ENCODE measurements around the gene IPO9. TPM values are rescaled to one million over a fixed set of nuclear protein-coding genes. Genes with fewer than 3 reads are reported as not detected.
"Not testable (repeated sequence)": the region's sequence is repeated elsewhere in the genome, so short reads cannot be mapped to it uniquely, and the experiment has no call there.

Gene IPO9
- total RNA-seq, 2 experiments from 2014 or later, result 63.9 to 65.7 TPM

DNA sequence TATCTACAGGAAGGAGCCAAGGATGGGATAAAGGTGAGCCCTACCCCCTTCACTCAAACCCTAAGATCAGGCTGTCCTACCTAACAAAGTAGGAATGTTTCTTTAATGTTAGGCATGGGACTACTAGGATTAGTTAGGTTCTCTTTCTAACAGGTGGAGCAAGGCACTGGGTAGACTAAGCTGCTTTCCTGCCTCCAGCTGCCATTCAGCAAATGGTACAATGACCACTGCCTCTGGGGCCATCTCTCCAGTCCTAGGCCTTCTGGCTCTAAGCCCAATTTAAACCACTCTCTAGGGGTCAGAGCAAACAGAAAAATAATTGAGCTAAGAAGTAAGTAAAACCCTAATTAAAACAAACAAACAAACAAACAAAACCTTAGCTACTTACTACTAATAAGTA is 15.7 kb upstream of the IPO9 start:
- Mint-ChIP-seq H3K9me3 (no peaks in the 10 kb centered on the region), H3K4me3 (no peak overlapping the region), H3K36me3 (ENCODE audit: low read depth) (no peaks in the 10 kb centered on the region), H3K27me3 (ENCODE audit: low read depth) (no peaks in the 10 kb centered on the region), H3K4me1 (ENCODE audit: low read depth) (no peaks in the 10 kb centered on the region), H3K27ac (no peak overlapping the region)
- intact Hi-C loops (cut with micrococcal nuclease), result no loop called here
- CTCF ChIA-PET, result interaction anchor here (0.5 to 0.7 kb wide), 2 partner anchors 104 to 302 kb away, joined by 3 read pairs; no protein-coding TSS in a partner anchor
- DNase-seq, result no peak

GRCh38 chr1:201816309-201816854 is 12.6 kb upstream of the IPO9 start:
- Mint-ChIP-seq H3K36me3 (ENCODE audit: low read depth) (peaks cover 2% of the 10 kb centered on the region), H3K27me3 (ENCODE audit: low read depth) (no peaks in the 10 kb centered on the region), H3K4me1 (ENCODE audit: low read depth) (no peaks in the 10 kb centered on the region), H3K9me3 (no peaks in the 10 kb centered on the region), H3K4me3 (no peak overlapping the region), H3K27ac (no peak overlapping the region)
- intact Hi-C loops (cut with micrococcal nuclease), result no loop called here
- no peak for DNase-seq
- CTCF ChIA-PET, result no interaction called here

DNA sequence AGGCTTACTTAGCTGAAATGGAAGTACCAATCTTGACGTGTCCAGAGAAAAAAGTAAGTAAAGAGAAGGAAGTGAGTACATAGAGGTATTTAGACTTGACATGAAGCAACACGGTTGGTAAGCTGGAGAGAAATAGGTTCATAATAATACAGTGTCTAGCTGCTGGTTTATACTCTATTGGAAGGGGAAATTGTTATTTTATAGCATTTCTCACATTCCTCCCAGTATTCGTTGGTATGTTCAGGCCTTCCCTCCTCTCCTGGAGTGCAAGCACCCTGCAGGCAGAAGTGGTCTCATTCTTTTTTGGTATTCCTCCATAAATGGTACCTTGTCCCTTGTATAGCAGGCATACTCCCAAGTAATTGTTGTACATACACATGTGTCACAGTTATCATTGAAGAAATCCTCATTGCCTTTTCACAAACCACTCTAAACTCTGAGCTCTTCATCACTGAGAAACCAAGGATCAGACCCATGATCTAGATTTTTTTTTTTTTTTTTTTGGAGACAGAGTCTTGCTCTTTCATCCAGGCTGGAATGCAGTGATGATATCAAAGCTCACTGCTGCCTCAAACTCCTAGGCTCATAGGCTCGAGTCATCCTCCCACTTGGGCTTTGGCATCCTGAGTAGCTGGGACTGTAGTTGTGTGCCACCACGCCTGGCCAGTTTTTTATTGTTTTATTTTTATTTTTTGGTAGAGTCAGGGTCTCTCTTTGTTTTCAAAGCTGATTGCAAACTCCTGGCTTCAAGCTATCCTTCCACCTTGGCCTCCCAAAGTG is 9.8 kb upstream of the IPO9 start:
- no peak overlapping the region for H3K27ac Mint-ChIP-seq
- intact Hi-C loops (cut with micrococcal nuclease), result no loop called here
- CTCF ChIA-PET, result interaction anchor here (0.6 to 1.7 kb wide), 2 partner anchors 10 to 288 kb away, joined by 3 to 4 read pairs; partner anchors contain the start of gene IPO9
- no peak overlapping the region for H3K4me3 Mint-ChIP-seq
- H3K4me1 Mint-ChIP-seq (ENCODE audit: low read depth), result no peaks in the 10 kb centered on the region
- H3K9me3 Mint-ChIP-seq, result no peaks in the 10 kb centered on the region
- H3K36me3 Mint-ChIP-seq (ENCODE audit: low read depth), result peaks cover 2% of the 10 kb centered on the region
- no peaks in the 10 kb centered on the region for H3K27me3 Mint-ChIP-seq (ENCODE audit: low read depth)
- DNase-seq, result no peak

DNA sequence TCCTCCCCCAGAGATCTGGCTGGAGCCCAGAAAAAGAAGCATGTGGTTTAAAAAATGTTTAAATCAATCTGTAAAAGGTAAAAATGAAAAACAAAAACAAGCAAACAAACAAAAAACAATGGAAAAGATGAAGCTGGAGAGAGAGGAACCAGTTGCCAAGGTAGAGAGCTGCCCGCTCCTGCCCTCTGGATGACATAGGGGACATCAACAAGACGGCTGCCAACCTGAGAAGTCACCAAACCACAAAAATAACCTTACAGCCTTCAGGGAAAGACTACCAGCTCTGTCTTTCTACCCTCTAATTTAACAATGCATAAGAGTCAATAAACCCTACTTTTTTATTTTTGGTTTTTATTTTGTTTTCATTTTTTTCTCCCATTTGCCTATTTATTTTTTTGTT is 8.5 kb upstream of the IPO9 start:
- no peak for DNase-seq
- CTCF ChIA-PET, result no interaction called here
- intact Hi-C loops (cut with micrococcal nuclease), result no loop called here
- peaks cover 2% of the 10 kb centered on the region for H3K36me3 Mint-ChIP-seq (ENCODE audit: low read depth)
- no peak overlapping the region for H3K27ac Mint-ChIP-seq
- no peaks in the 10 kb centered on the region for H3K4me1 Mint-ChIP-seq (ENCODE audit: low read depth)
- no peaks in the 10 kb centered on the region for H3K27me3 Mint-ChIP-seq (ENCODE audit: low read depth)
- no peak overlapping the region for H3K4me3 Mint-ChIP-seq
- H3K9me3 Mint-ChIP-seq, result no peaks in the 10 kb centered on the region

DNA sequence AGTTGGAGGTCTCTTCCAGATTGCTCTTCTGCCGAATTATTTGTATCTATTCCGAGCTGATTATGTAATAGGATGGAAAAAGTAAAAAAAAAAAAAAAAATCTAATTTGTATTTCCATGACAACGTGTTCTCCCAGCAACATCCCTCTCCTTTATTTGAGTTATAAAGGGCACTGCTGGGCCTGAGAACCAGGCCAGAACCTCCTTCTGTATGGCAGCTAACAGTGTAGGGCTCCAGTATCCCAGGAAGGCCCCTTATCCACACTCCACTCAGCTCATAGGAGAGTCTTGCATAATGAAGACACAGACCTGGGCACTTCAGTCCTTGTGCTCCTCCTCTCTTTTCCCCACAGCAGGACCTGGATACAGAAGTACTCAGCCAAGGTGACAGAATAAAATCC is 3.7 kb upstream of the IPO9 start:
- Mint-ChIP-seq H3K9me3 (no peaks in the 10 kb centered on the region), H3K36me3 (ENCODE audit: low read depth) (peaks cover 9% of the 10 kb centered on the region), H3K4me3 (no peak overlapping the region), H3K4me1 (ENCODE audit: low read depth) (peaks cover 13% of the 10 kb centered on the region), H3K27ac (no peak overlapping the region), H3K27me3 (ENCODE audit: low read depth) (no peaks in the 10 kb centered on the region)
- CTCF ChIA-PET, result no interaction called here
- intact Hi-C loops (cut with micrococcal nuclease), result loop anchor here (5.0 kb wide), 1 partner anchor 517 kb away; the partner anchor contains the start of gene UBE2T
- DNase-seq, result no peak

DNA sequence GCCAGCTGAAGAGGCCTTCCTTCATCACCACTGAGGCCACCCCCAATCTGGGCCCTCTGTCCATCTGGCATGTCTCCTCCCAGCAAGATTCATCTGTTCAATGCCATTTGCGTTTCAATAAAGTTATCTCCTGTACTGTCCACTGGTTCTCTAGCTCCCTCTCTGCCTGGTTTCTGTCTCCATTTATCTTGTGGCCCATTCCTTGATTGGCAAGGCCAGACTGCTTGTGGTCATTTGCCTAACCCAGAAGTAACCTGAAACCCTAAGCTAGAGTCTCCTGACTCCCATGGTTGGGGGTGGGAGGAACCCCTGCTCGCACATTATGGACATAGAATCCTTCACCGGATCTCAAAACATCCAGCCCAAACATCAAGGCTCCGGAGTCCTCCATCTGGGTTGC is 2.1 kb upstream of the IPO9 start:
- Mint-ChIP-seq H3K9me3 (no peaks in the 10 kb centered on the region), H3K4me1 (ENCODE audit: low read depth) (peaks cover 29% of the 10 kb centered on the region), H3K36me3 (ENCODE audit: low read depth) (peaks cover 11% of the 10 kb centered on the region), H3K27me3 (ENCODE audit: low read depth) (no peaks in the 10 kb centered on the region), H3K4me3 (no peak overlapping the region), H3K27ac (no peak overlapping the region)
- CTCF ChIA-PET, result no interaction called here
- DNase-seq, result no peak
- intact Hi-C loops (cut with micrococcal nuclease), result loop anchor here (5.0 kb wide), 1 partner anchor 515 kb away; the partner anchor contains the start of gene UBE2T

DNA sequence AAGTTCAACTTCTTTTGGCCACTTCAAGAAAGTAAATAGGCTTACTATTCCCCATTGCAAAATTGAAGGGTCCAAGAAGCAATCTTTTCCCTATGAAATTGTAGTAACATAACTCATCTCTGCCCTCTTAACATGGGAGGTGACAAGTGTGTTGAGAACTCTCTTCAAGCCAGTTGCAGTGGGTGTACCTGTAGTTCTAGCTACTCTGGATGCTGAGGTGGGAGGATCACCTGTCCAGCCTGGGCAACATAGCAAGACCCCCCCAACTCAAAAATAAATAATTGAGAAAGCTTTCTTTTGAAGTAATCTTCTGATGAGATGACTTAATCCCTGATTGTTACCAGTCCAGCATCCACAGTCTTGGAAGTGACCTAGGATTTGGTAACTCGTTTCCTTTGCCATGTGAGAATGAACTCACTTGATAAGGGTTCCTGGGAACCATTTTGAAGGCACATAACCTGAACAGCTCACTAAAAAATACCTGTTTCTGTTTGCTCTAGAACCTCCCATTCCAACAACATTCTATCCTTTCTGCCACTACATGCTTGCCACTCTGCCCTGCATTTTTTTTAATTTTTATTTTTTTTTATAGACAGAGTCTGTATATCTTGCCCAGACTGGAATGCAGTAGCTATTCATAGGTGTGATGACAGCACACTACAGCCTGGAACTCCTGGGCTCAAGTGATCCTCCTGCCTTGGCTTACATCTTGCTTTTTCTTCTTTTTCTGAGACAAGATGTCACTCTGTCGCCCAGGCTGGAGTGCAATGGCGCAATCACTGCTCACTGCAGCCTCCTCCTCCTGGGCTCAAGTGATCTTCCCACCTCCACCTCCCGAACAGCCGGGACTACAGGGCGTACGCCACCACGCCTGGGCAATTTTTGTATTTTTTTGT is 1.4 kb upstream of the IPO9 start:
- Mint-ChIP-seq H3K27ac (no peak overlapping the region), H3K4me1 (ENCODE audit: low read depth) (peaks cover 35% of the 10 kb centered on the region), H3K36me3 (ENCODE audit: low read depth) (peaks cover 11% of the 10 kb centered on the region), H3K27me3 (ENCODE audit: low read depth) (no peaks in the 10 kb centered on the region), H3K4me3 (no peak overlapping the region), H3K9me3 (no peaks in the 10 kb centered on the region)
- DNase-seq, result no peak
- CTCF ChIA-PET, result interaction anchor here (0.6 to 2.9 kb wide), 2 partner anchors 69 to 124 kb away, joined by 3 to 13 read pairs; no protein-coding TSS in a partner anchor
- intact Hi-C loops (cut with micrococcal nuclease), result loop anchor here (2.0 to 5.0 kb wide), 2 partner anchors 321 to 515 kb away; partner anchors contain the start of genes CSRP1 and UBE2T

DNA sequence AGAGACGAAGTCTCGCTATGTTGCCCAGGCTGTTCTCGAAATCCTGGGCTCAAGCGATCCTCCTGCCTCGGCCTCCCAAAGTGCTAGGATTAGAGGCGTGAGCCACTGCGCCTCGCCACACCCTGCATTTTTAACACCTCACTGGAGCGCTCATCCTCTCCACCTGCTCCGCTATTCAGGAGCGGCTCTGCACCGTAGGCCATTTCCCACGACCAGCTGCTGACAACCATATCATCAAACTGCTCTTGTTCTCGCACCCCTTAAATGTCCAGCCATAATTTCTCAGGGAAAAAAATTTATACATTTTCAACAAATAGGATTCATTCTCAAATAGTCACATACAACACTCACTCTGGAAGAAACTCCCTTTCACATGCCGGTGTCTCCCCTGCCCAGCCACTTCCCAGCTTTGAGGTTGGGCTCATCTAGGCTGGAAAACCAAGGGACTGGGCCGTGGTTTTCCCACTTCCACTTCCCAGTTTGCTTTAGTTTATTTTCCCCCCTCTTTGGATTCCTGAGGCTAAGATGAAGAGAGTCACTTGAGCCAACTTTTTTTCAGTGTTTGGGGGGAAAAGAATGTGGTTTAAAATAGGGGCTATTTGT is 639 bp upstream of the IPO9 start:
- CTCF ChIA-PET, result interaction anchor here (1.2 to 2.9 kb wide), 2 partner anchors 20 to 68 kb away, joined by 3 to 13 read pairs; no protein-coding TSS in a partner anchor
- H3K27ac Mint-ChIP-seq, result no peak overlapping the region
- DNase-seq, result no peak
- no peaks in the 10 kb centered on the region for H3K27me3 Mint-ChIP-seq (ENCODE audit: low read depth)
- H3K4me1 Mint-ChIP-seq (ENCODE audit: low read depth), result peaks cover 40% of the 10 kb centered on the region
- no peaks in the 10 kb centered on the region for H3K9me3 Mint-ChIP-seq
- intact Hi-C loops (cut with micrococcal nuclease), result loop anchor here (2.0 to 5.0 kb wide), 2 partner anchors 322 to 514 kb away; partner anchors contain the start of genes CSRP1 and UBE2T
- peaks cover 11% of the 10 kb centered on the region for H3K36me3 Mint-ChIP-seq (ENCODE audit: low read depth)
- no peak overlapping the region for H3K4me3 Mint-ChIP-seq

- Mint-ChIP-seq H3K4me3 (peak overlapping the region; percentile 99), H3K9me3 (no peaks in the 10 kb centered on the region), H3K36me3 (ENCODE audit: low read depth) (peaks cover 17% of the 10 kb centered on the region), H3K27me3 (ENCODE audit: low read depth) (no peaks in the 10 kb centered on the region), H3K4me1 (ENCODE audit: low read depth) (peaks cover 54% of the 10 kb centered on the region), H3K27ac (no peak overlapping the region)
- DNase-seq, result no peak
- intact Hi-C loops (cut with micrococcal nuclease), result no loop called here
- CTCF ChIA-PET, result no interaction called here
Measured at GRCh38 chr1:201831371-201831770, 2.4 kb downstream of the IPO9 start.

DNA sequence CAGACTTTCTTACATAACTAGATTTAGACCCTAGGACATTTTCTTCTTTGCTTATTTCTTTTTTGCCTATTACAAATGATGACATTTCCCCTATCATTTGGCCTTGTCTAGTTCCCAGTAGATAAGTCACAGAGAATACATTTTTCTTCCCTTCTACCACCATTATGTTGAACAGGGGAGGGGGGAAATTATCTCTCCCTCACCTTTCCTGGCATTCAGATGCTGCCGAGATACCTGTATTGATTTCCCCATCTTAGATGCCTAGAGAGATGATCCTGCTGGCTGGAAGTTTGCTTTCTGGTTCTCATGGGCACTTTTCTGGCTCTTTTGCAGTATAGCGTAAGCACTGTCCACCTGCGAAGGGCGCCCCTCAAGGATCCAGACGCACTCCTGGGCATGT is 5.7 kb downstream of the IPO9 start:
- DNase-seq, result no peak
- Mint-ChIP-seq H3K9me3 (no peaks in the 10 kb centered on the region), H3K36me3 (ENCODE audit: low read depth) (peaks cover 24% of the 10 kb centered on the region), H3K27ac (no peak overlapping the region), H3K4me3 (no peak overlapping the region), H3K27me3 (ENCODE audit: low read depth) (no peaks in the 10 kb centered on the region), H3K4me1 (ENCODE audit: low read depth) (peaks cover 55% of the 10 kb centered on the region)
- intact Hi-C loops (cut with micrococcal nuclease), result no loop called here
- CTCF ChIA-PET, result no interaction called here

GRCh38 chr1:201838381-201838780 is 9.4 kb downstream of the IPO9 start:
- Mint-ChIP-seq H3K27me3 (ENCODE audit: low read depth) (no peaks in the 10 kb centered on the region), H3K4me3 (no peak overlapping the region), H3K4me1 (ENCODE audit: low read depth) (peaks cover 43% of the 10 kb centered on the region), H3K36me3 (ENCODE audit: low read depth) (peaks cover 17% of the 10 kb centered on the region), H3K27ac (no peak overlapping the region), H3K9me3 (no peaks in the 10 kb centered on the region)
- no peak for DNase-seq
- CTCF ChIA-PET, result interaction anchor here (2.2 kb wide), 1 partner anchor 9 kb away, joined by 5 read pairs; the partner anchor contains the start of gene IPO9
- intact Hi-C loops (cut with micrococcal nuclease), result no loop called here

GRCh38 chr1:201839089-201839488 is 10.1 kb downstream of the IPO9 start:
- peaks cover 40% of the 10 kb centered on the region for H3K4me1 Mint-ChIP-seq (ENCODE audit: low read depth)
- CTCF ChIA-PET; H3K27me3 Mint-ChIP-seq (ENCODE audit: low read depth); H3K27ac Mint-ChIP-seq; H3K9me3 Mint-ChIP-seq; H3K4me3 Mint-ChIP-seq; DNase-seq; intact Hi-C loops (cut with micrococcal nuclease): not testable (repeated sequence)
- peaks cover 17% of the 10 kb centered on the region for H3K36me3 Mint-ChIP-seq (ENCODE audit: low read depth)

All from activated naive CD4-positive, alpha-beta T cell treated with anti-CD3 and anti-CD28 coated beads for 36 hours (primary cell).